Measurements from ENCODE around the gene RUFY3. TPM values are rescaled to one million over a fixed set of nuclear protein-coding genes. Genes with fewer than 3 reads are reported as not detected.
"Not testable (repeated sequence)": the region's sequence is repeated elsewhere in the genome, so short reads cannot be mapped to it uniquely, and the experiment has no call there.

Gene RUFY3
- polyA plus RNA-seq, 2 of the 4 experiments (the other 2 are of a cell fraction): 8.1 to 20.8 TPM

DNA sequence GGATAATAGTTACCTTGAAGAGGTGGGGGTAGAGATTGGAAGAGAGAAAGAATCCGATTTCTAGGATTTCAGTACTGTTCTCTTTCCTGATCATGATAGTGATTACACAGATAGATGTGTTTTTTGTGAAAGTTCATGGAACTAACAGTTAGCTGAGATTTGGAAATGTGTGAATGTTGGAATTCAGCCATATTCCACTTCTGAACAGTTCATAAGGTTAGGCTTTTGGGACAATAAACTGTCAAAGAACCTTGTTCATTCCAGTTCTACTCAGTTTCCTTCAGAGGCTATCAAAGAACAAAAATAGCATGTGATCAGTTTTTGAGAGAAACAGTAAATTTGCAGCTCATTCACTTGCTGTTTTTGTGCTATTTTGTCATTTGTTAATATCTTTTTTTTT lies 43.6 kb downstream of the RUFY3 start (continued):
- TF ChIP-seq PHF8 (IDR thresholded peaks at IDR 0.05; ENCODE audit: borderline replicate concordance, low read depth) (no peak), KDM5A (IDR thresholded peaks at IDR 0.05) (no peak)

DNA sequence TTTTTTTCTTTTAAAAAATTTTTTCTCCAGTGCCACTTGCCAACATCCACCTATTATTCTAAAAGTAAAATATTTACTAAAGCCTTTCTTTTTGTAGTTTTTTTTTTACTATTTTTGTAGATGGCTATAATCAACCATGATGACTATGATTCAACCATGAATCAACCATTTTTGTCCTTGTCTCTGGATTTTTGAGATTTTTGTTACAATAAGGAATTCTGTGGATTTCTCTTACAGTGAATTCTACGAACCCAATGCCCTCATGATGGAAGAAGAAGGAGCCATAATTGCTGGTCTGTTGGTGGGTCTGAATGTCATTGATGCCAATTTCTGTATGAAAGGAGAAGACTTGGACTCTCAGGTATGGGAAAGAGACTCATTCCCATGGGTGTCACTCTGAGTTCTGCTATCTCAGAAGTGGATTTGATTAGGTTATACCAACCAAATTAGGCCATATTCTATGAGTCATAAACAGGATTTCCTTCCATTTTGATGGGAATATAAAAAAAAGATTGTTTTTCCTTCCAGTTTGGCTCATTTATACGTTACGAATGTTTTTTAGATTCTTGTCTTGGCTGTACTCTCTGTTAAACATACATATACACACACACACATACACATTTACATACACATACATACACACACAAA lies 46.7 kb downstream of the RUFY3 start:
- CTCF ChIA-PET: no interaction called here
- no peak overlapping the region for H3K4me2 ChIP-seq
- no peak for ATAC-seq

DNA sequence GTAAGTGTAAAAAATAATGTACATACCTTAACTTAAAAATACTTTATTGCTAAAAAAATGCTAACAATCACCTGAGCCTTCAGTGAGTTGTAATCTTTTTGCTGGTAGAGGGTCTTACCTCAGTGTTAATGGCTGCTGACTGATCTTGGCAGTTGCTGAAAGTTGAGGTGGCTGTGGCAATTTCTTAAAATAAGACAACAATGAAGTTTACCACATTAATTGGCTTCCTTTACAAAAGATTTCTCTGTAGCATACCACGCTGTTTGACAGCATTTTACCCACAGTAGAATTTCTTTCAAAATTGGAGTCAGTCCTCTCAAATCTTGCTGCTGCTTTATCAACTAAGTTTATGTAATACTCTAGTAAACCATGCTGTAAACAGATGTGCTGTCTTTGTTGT lies 47.6 kb downstream of the RUFY3 start:
- CTCF ChIA-PET; H3K4me1 ChIP-seq; H3K27ac ChIP-seq; H3K9me3 ChIP-seq; FAIRE-seq; H3K4me2 ChIP-seq; ATAC-seq; POLR2A ChIA-PET; H3K4me3 ChIP-seq; DNase-seq (ENCODE audit: low read depth in 1 of 2, low spot score in 1 of 2): not testable (repeated sequence)
- WGBS (ENCODE audit: missing lambda C conversion rate): 96% methylated on average over 1 of the region's 1 CpG

More for the DNA sequence above, 46.7 kb downstream of the RUFY3 start:
- POLR2A ChIA-PET: no interaction called here
- FAIRE-seq (no peak), DNase-seq (ENCODE audit: low read depth in 1 of 2, low spot score in 1 of 2) (no peak)
- Histone ChIP-seq H3K27ac (no peak overlapping the region), H3K4me1 (no peaks in the 10 kb centered on the region), H3K4me3 (no peak overlapping the region), H3K9me3 (no peaks in the 10 kb centered on the region)
- TF ChIP-seq, protein P1, sequence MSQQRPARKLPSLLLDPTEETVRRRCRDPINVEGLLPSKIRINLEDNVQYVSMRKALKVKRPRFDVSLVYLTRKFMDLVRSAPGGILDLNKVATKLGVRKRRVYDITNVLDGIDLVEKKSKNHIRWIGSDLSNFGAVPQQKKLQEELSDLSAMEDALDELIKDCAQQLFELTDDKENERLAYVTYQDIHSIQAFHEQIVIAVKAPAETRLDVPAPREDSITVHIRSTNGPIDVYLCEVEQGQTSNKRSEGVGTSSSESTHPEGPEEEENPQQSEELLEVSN (IDR thresholded peaks at IDR 0.05; ENCODE audit: borderline replicate concordance, low read depth): no peak
- no peak for TF ChIP-seq NR3C1 (IDR thresholded peaks at IDR 0.05)
- TF ChIP-seq NPAS2 (CRISPR knock-in tag; IDR thresholded peaks at IDR 0.05; ENCODE audit: borderline replicate concordance): no peak
- no peak for TF ChIP-seq RAD21 (conservative IDR thresholded peaks at IDR 0.05 in 1 of 2, IDR thresholded peaks at IDR 0.05 in 1 of 2)
- TF ChIP-seq FOSL2 (IDR thresholded peaks at IDR 0.05): no peak
- no peak for TF ChIP-seq FOSL2 (CRISPR knock-in tag; IDR thresholded peaks at IDR 0.05)
- no peak for TF ChIP-seq BHLHE40 (IDR thresholded peaks at IDR 0.05; ENCODE audit: low read depth, low read length)
- no peak for TF ChIP-seq TFCP2L1 (CRISPR knock-in tag; IDR thresholded peaks at IDR 0.05)
- no peak for TF ChIP-seq EHMT2 (IDR thresholded peaks at IDR 0.05; ENCODE audit: low read depth)
- TF ChIP-seq, protein P2, sequence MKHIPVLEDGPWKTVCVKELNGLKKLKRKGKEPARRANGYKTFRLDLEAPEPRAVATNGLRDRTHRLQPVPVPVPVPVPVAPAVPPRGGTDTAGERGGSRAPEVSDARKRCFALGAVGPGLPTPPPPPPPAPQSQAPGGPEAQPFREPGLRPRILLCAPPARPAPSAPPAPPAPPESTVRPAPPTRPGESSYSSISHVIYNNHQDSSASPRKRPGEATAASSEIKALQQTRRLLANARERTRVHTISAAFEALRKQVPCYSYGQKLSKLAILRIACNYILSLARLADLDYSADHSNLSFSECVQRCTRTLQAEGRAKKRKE (CRISPR knock-in tag; IDR thresholded peaks at IDR 0.05; ENCODE audit: low read depth): no peak
- no peak for TF ChIP-seq FOSB (CRISPR knock-in tag; IDR thresholded peaks at IDR 0.05)
- no peak for TF ChIP-seq JUNB (IDR thresholded peaks at IDR 0.05)
- TF ChIP-seq, protein P3, sequence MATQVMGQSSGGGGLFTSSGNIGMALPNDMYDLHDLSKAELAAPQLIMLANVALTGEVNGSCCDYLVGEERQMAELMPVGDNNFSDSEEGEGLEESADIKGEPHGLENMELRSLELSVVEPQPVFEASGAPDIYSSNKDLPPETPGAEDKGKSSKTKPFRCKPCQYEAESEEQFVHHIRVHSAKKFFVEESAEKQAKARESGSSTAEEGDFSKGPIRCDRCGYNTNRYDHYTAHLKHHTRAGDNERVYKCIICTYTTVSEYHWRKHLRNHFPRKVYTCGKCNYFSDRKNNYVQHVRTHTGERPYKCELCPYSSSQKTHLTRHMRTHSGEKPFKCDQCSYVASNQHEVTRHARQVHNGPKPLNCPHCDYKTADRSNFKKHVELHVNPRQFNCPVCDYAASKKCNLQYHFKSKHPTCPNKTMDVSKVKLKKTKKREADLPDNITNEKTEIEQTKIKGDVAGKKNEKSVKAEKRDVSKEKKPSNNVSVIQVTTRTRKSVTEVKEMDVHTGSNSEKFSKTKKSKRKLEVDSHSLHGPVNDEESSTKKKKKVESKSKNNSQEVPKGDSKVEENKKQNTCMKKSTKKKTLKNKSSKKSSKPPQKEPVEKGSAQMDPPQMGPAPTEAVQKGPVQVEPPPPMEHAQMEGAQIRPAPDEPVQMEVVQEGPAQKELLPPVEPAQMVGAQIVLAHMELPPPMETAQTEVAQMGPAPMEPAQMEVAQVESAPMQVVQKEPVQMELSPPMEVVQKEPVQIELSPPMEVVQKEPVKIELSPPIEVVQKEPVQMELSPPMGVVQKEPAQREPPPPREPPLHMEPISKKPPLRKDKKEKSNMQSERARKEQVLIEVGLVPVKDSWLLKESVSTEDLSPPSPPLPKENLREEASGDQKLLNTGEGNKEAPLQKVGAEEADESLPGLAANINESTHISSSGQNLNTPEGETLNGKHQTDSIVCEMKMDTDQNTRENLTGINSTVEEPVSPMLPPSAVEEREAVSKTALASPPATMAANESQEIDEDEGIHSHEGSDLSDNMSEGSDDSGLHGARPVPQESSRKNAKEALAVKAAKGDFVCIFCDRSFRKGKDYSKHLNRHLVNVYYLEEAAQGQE (IDR thresholded peaks at IDR 0.05): no peak
- TF ChIP-seq ZSCAN20 (CRISPR knock-in tag; IDR thresholded peaks at IDR 0.05): no peak
- TF ChIP-seq TP53 (CRISPR knock-in tag; IDR thresholded peaks at IDR 0.05): no peak
- no peak for TF ChIP-seq CHD2 (IDR thresholded peaks at IDR 0.05; ENCODE audit: low read length, partially characterized antibody)
- TF ChIP-seq FOXS1 (CRISPR knock-in tag; IDR thresholded peaks at IDR 0.05): no peak
- 95% methylated on average over 3 of the region's 3 CpGs for WGBS (ENCODE audit: missing lambda C conversion rate)
